Astrocyte (in vitro differentiated cells and primary cell): ENCODE results near the gene CDR2L. TPM values are rescaled to one million over a fixed set of nuclear protein-coding genes. Genes with fewer than 3 reads are reported as not detected.

ENCODE experiments used
- DNase-seq: peaks from one replicate; pipeline ENCODE4 v3.0.0-alpha.2; 2010; ENCODE audit warnings: low read depth
- FAIRE-seq: peaks from 2 replicates; lab custom pipeline; 2011; peaks lifted over from hg19 to GRCh38; lab: Jason Lieb, UNC
- H2AFZ ChIP-seq: 2 replicates; pipeline ENCODE4 v1.6.0; 2012; ENCODE audit warnings: low read depth, low read length, inconsistent platforms
- H3K27ac ChIP-seq: 2 replicates; pipeline ENCODE4 v1.5.1; 2011; ENCODE audit warnings: low read depth, low read length, inconsistent platforms
- H3K27me3 ChIP-seq: 2 replicates; pipeline ENCODE4 v1.6.0; 2011; ENCODE audit warnings: low read length, inconsistent platforms; ENCODE audit not compliant: insufficient read depth
- H3K36me3 ChIP-seq: 2 replicates; pipeline ENCODE4 v1.5.1; 2011; ENCODE audit warnings: low read length, inconsistent platforms; ENCODE audit not compliant: insufficient read depth
- H3K4me1 ChIP-seq: 2 replicates; pipeline ENCODE4 v1.5.1; 2011; ENCODE audit warnings: low read length, inconsistent platforms; ENCODE audit not compliant: insufficient read depth
- H3K4me2 ChIP-seq: 2 replicates; pipeline ENCODE4 v1.6.0; 2012; ENCODE audit warnings: low read length, inconsistent platforms
- H3K4me3 ChIP-seq: 2 replicates; pipeline ENCODE4 v1.5.1; 2011; ENCODE audit warnings: low read depth, mild to moderate bottlenecking, low read length, inconsistent platforms; ENCODE audit not compliant: insufficient read depth
- H3K79me2 ChIP-seq: 2 replicates; pipeline ENCODE4 v1.6.0; 2012; ENCODE audit warnings: mild to moderate bottlenecking, low read length, inconsistent platforms; ENCODE audit not compliant: insufficient read depth
- H3K9ac ChIP-seq: 2 replicates; pipeline ENCODE4 v1.6.0; 2012; ENCODE audit warnings: mild to moderate bottlenecking, low read length, inconsistent platforms
- H3K9me3 ChIP-seq: 2 replicates; pipeline ENCODE4 v1.5.1; 2012; ENCODE audit warnings: low read depth, mild to moderate bottlenecking, low read length, inconsistent platforms; ENCODE audit not compliant: insufficient read depth
- H4K20me1 ChIP-seq: 2 replicates; pipeline ENCODE4 v1.6.0; 2012; ENCODE audit warnings: low read length, inconsistent platforms; ENCODE audit not compliant: insufficient read depth
- H3K27ac Mint-ChIP-seq: one replicate; pipeline ENCODE4 v1.8.0; 2021; ENCODE audit warnings: mild to moderate bottlenecking, mixed read lengths; ENCODE audit not compliant: unreplicated experiment
- H3K27me3 Mint-ChIP-seq: one replicate; pipeline ENCODE4 v1.8.0; 2021; ENCODE audit warnings: low read depth, mixed read lengths; ENCODE audit not compliant: unreplicated experiment
- H3K36me3 Mint-ChIP-seq: one replicate; pipeline ENCODE4 v1.8.0; 2021; ENCODE audit warnings: low read depth, mixed read lengths; ENCODE audit not compliant: unreplicated experiment
- H3K4me1 Mint-ChIP-seq: one replicate; pipeline ENCODE4 v1.8.0; 2021; ENCODE audit warnings: low read depth, mixed read lengths; ENCODE audit not compliant: unreplicated experiment
- H3K4me3 Mint-ChIP-seq: one replicate; pipeline ENCODE4 v1.8.0; 2021; ENCODE audit warnings: mild to moderate bottlenecking, moderate library complexity, mixed read lengths; ENCODE audit not compliant: unreplicated experiment
- H3K9me3 Mint-ChIP-seq: one replicate; pipeline ENCODE4 v1.8.0; 2021; ENCODE audit warnings: mild to moderate bottlenecking, mixed read lengths; ENCODE audit not compliant: unreplicated experiment
- EZH2 ChIP-seq: IDR thresholded peaks from 2 replicates; pipeline ENCODE4 v1.6.1; 2012; ENCODE audit warnings: mild to moderate bottlenecking, low read length, inconsistent platforms; ENCODE audit not compliant: insufficient read depth
- total RNA-seq: library from RNA; stranded (reverse); gene quantifications from 2 replicates; pipeline ENCODE4 v1.2.1, GENCODE V29; 2021
- TF ChIP-seq, protein P1 (sequence below): IDR thresholded peaks from 2 replicates; pipeline ENCODE4 v1.5.1; 2011; ENCODE audit warnings: low read depth, mild to moderate bottlenecking, inconsistent platforms, low read length, moderate library complexity; ENCODE audit not compliant: insufficient read depth

The CDR2L gene
- total RNA-seq, 1 donor from 2014 or later = 59.1 TPM

DNA sequence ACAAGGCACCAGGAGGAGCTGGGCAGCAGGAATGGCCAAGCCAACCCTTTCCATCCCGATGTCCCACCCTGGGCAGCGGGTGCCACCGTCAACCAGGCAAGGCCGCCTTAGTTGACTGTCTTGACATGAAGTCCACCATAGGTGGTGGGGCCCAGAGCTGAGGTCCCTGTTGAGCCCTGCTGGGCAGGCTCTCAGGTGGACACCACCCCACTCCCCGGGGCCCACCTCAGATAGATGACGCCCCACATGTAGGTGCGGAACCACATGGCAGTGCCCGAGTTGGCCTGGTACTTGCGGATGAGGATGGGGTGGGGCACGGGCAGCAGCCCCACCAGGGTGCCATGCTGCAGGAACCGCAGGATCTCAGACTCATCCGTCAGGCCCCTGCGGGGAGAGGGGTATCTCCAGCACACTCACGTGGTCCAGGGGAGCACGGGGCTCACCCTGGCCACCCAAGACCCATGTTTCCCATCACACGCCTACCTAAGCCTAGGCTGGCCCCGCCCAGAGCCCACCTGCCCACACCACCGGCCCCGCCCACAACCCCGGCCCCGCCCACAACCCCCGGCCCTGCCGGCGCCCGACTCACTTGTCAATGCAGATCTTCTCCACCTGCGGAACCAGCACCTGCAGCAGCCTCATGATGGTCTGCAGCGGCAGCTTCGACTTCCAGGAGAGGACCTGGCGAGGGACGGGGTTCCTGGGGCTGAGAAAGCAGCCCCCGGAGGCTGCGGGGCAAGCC is 35.6 kb upstream of the CDR2L start:
- H3K9me3 ChIP-seq = no peaks in the 10 kb centered on the region
- no peaks in the 10 kb centered on the region for H3K4me1 ChIP-seq
- Mint-ChIP-seq H3K4me3 (no peak overlapping the region), H3K27me3 (peaks cover 39% of the 10 kb centered on the region), H3K9me3 (no peaks in the 10 kb centered on the region), H3K36me3 (peaks cover 2% of the 10 kb centered on the region), H3K4me1 (no peaks in the 10 kb centered on the region), H3K27ac (no peak overlapping the region)
- no peaks in the 10 kb centered on the region for H4K20me1 ChIP-seq
- H3K27ac ChIP-seq = no peak overlapping the region
- DNase-seq = no peak
- no peak for FAIRE-seq
- H3K4me2 ChIP-seq = no peak overlapping the region
- H3K27me3 ChIP-seq = peaks cover 6% of the 10 kb centered on the region
- H2AFZ ChIP-seq = no peak overlapping the region
- no peaks in the 10 kb centered on the region for H3K79me2 ChIP-seq
- TF ChIP-seq, protein P1, sequence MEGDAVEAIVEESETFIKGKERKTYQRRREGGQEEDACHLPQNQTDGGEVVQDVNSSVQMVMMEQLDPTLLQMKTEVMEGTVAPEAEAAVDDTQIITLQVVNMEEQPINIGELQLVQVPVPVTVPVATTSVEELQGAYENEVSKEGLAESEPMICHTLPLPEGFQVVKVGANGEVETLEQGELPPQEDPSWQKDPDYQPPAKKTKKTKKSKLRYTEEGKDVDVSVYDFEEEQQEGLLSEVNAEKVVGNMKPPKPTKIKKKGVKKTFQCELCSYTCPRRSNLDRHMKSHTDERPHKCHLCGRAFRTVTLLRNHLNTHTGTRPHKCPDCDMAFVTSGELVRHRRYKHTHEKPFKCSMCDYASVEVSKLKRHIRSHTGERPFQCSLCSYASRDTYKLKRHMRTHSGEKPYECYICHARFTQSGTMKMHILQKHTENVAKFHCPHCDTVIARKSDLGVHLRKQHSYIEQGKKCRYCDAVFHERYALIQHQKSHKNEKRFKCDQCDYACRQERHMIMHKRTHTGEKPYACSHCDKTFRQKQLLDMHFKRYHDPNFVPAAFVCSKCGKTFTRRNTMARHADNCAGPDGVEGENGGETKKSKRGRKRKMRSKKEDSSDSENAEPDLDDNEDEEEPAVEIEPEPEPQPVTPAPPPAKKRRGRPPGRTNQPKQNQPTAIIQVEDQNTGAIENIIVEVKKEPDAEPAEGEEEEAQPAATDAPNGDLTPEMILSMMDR = no peak
- no peak for TF ChIP-seq EZH2
- H3K9ac ChIP-seq = no peak overlapping the region
- no peaks in the 10 kb centered on the region for H3K36me3 ChIP-seq
- no peak overlapping the region for H3K4me3 ChIP-seq

DNA sequence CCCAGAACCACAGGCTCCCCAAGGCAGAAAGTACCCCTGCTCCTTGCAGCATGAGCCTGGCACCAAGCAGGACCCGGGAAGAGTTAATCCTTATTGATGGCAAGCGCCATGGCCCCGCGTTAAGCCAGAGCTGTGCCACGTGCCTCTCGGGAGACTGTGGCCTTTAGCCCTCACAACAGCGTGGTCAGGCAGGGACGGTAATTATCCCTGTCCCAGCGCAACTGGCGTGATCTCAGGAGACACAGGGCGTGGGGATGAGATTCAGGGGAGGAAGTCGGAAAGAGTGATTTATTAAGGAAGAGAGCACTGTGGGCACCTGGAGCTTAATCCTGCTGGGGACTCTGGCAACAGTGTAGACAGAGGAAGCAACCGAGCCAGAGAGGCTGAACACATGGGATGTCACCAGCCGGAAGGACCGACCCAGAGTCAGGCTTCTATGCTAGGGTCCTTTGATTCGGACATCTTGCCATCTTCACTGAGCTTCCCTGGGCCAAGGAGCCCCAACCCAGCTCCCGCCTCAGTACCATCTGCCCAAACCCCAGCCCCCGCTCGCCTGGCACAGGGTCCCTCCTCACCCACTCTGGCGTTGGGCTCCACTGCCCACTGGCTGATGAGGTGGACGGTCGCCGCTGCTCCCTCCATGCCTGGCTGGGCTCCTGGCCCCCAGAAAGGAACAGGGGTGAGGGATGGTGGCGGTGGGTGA is 34.9 kb upstream of the CDR2L start:
- peaks cover 37% of the 10 kb centered on the region for H3K27me3 Mint-ChIP-seq
- Histone ChIP-seq H3K27me3 (peaks cover 6% of the 10 kb centered on the region), H3K27ac (no peak overlapping the region), H3K9ac (no peak overlapping the region), H2AFZ (no peak overlapping the region), H3K4me1 (no peaks in the 10 kb centered on the region), H3K9me3 (no peaks in the 10 kb centered on the region), H3K4me3 (no peak overlapping the region), H3K36me3 (no peaks in the 10 kb centered on the region), H4K20me1 (no peaks in the 10 kb centered on the region), H3K4me2 (no peak overlapping the region), H3K79me2 (no peaks in the 10 kb centered on the region)
- H3K36me3 Mint-ChIP-seq = peaks cover 2% of the 10 kb centered on the region
- H3K4me1 Mint-ChIP-seq = no peaks in the 10 kb centered on the region
- DNase-seq (no peak), FAIRE-seq (no peak)
- TF ChIP-seq, protein P1 = no peak
- TF ChIP-seq EZH2 = no peak
- no peak overlapping the region for H3K27ac Mint-ChIP-seq
- H3K9me3 Mint-ChIP-seq = no peaks in the 10 kb centered on the region
- H3K4me3 Mint-ChIP-seq = no peak overlapping the region
